DOHH2 (cell line): ENCODE results near the gene FNDC3A.
A peak's percentile ranks its signal among the peaks of the same experiment; 100 is the strongest.

ENCODE experiments used
- H3F3A ChIP-seq: fragments of 200-600 bp; sonication (generic), shearing (Covaris generic); 2 replicates; pipeline ENCODE4 v1.6.0; 2016; ENCODE audit warnings: antibody characterized with exemption, mild to moderate bottlenecking; ENCODE audit not compliant: control insufficient read depth, insufficient read depth
- H3K27ac ChIP-seq: fragments of 200-600 bp; sonication (generic); 2 replicates; pipeline ENCODE4 v1.5.1; 2014; ENCODE audit warnings: low read depth, mild to moderate bottlenecking, low read length, moderate library complexity
- H3K27me3 ChIP-seq: fragments of 200-600 bp; sonication (generic); 2 replicates; pipeline ENCODE4 v1.6.1; 2014; ENCODE audit warnings: mild to moderate bottlenecking, low read length, mixed read lengths; ENCODE audit not compliant: control insufficient read depth
- H3K36me3 ChIP-seq: fragments of 200-600 bp; sonication (generic); 2 replicates; pipeline ENCODE4 v1.6.1; 2014; ENCODE audit warnings: mild to moderate bottlenecking, low read length, moderate library complexity, mixed read lengths; ENCODE audit not compliant: control insufficient read depth
- H3K4me1 ChIP-seq: fragments of 200-600 bp; sonication (generic); 2 replicates; pipeline ENCODE4 v1.6.1; 2014; ENCODE audit warnings: mild to moderate bottlenecking, low read length, mixed read lengths; ENCODE audit not compliant: control insufficient read depth
- H3K4me2 ChIP-seq: fragments of 200-600 bp; sonication (generic); 2 replicates; pipeline ENCODE4 v1.6.0; 2014; ENCODE audit warnings: mild to moderate bottlenecking, low read length, moderate library complexity
- H3K4me3 ChIP-seq: fragments of 200-600 bp; sonication (generic); 2 replicates; pipeline ENCODE4 v1.5.1; 2014; ENCODE audit warnings: mild to moderate bottlenecking, low read length, mixed read lengths
- H3K79me2 ChIP-seq: fragments of 200-600 bp; sonication (generic); 2 replicates; pipeline ENCODE4 v1.6.1; 2014; ENCODE audit warnings: mild to moderate bottlenecking, low read length, mixed read lengths; ENCODE audit not compliant: control insufficient read depth
- H3K9me2 ChIP-seq: fragments of 200-600 bp; sonication (generic); replicated peaks from 2 replicates; pipeline ENCODE4 v1.6.1; 2014; ENCODE audit warnings: mild to moderate bottlenecking, low read length, mixed read lengths; ENCODE audit not compliant: control insufficient read depth
- H3K9me3 ChIP-seq: fragments of 200-600 bp; sonication (generic); 2 replicates; pipeline ENCODE4 v1.6.1; 2014; ENCODE audit warnings: antibody characterized with exemption, low read length, mixed read lengths; ENCODE audit not compliant: control insufficient read depth, insufficient read depth
- H4K20me1 ChIP-seq: fragments of 200-600 bp; sonication (generic); 2 replicates; pipeline ENCODE4 v1.6.0; 2014; ENCODE audit warnings: low read depth, mild to moderate bottlenecking, antibody characterized with exemption, low read length, moderate library complexity; ENCODE audit not compliant: control insufficient read depth, insufficient read depth
- EZH2phosphoT487 ChIP-seq: fragments of 200-600 bp; sonication (generic); IDR thresholded peaks from 2 replicates; pipeline ENCODE4 v1.6.1; 2017; ENCODE audit warnings: borderline replicate concordance, mild to moderate bottlenecking, antibody characterized with exemption, low read length, moderate library complexity, mixed read lengths
- TF ChIP-seq, protein P1 (sequence below): fragments of 200-600 bp; sonication (generic); IDR thresholded peaks from one replicate; pipeline ENCODE4 v1.5.1; 2014; ENCODE audit warnings: antibody characterized with exemption, mild to moderate bottlenecking, low read depth, low read length; ENCODE audit not compliant: poor library complexity, severe bottlenecking

Gene FNDC3A

DNA sequence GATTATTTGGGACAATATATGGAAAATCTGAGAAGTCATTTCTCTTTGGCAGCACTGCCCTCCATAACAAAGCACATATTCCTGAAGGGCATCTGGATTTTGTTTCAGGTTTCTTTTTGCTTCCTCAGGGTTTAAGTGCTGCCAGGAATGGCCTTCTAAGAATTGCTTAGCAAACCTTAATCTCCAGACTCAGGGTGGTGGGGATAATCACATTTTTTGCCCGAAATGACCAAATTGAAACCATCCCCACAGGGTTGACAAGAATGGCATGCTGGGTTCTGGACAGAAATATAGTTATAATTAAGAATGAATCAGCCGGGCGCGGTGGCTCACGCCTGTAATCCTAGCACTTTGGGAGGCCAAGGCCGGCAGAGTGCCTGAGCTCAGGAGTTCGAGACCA lies 265.6 kb downstream of the FNDC3A start:
- Histone ChIP-seq H3K9me2 (no peaks in the 10 kb centered on the region), H3K4me1 (peaks cover 6% of the 10 kb centered on the region), H3K4me2 (no peak overlapping the region), H3K27ac (no peak overlapping the region), H3K79me2 (no peaks in the 10 kb centered on the region), H3F3A (no peaks in the 10 kb centered on the region), H3K36me3 (no peaks in the 10 kb centered on the region), H3K9me3 (no peaks in the 10 kb centered on the region), H4K20me1 (no peaks in the 10 kb centered on the region), H3K4me3 (no peak overlapping the region), H3K27me3 (no peaks in the 10 kb centered on the region)
- TF ChIP-seq EZH2phosphoT487 = no peak
- TF ChIP-seq, protein P1, sequence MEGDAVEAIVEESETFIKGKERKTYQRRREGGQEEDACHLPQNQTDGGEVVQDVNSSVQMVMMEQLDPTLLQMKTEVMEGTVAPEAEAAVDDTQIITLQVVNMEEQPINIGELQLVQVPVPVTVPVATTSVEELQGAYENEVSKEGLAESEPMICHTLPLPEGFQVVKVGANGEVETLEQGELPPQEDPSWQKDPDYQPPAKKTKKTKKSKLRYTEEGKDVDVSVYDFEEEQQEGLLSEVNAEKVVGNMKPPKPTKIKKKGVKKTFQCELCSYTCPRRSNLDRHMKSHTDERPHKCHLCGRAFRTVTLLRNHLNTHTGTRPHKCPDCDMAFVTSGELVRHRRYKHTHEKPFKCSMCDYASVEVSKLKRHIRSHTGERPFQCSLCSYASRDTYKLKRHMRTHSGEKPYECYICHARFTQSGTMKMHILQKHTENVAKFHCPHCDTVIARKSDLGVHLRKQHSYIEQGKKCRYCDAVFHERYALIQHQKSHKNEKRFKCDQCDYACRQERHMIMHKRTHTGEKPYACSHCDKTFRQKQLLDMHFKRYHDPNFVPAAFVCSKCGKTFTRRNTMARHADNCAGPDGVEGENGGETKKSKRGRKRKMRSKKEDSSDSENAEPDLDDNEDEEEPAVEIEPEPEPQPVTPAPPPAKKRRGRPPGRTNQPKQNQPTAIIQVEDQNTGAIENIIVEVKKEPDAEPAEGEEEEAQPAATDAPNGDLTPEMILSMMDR = no peak

DNA sequence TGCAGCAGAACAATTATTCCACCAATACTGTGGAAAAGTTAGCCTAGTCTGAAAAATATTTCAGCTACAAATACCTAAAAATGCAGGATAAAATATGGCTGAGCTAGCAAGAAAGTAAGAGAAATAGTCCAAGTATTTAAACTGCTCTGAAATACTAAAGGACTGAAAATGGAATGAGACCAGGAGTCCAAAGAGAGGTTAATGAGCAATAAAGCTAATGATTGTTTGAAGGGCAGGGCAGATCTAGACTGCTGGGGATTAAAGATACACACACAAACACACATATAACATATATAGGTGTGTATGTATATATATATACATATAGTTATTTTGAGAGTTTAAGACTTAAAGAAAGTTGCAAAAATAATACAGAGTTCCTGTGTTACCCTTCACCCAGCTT lies 269.4 kb downstream of the FNDC3A start:
- no peak overlapping the region for H3K4me3 ChIP-seq
- H3K36me3 ChIP-seq = peaks cover 4% of the 10 kb centered on the region
- H3K27ac ChIP-seq = no peak overlapping the region
- peaks cover 17% of the 10 kb centered on the region for H3K4me1 ChIP-seq
- no peaks in the 10 kb centered on the region for H3F3A ChIP-seq
- H3K27me3 ChIP-seq = no peaks in the 10 kb centered on the region
- H3K4me2 ChIP-seq = no peak overlapping the region
- H3K79me2 ChIP-seq = peaks cover 14% of the 10 kb centered on the region
- TF ChIP-seq, protein P1 = no peak
- TF ChIP-seq EZH2phosphoT487 = no peak
- H3K9me2 ChIP-seq = no peaks in the 10 kb centered on the region
- no peaks in the 10 kb centered on the region for H4K20me1 ChIP-seq
- no peaks in the 10 kb centered on the region for H3K9me3 ChIP-seq

DNA sequence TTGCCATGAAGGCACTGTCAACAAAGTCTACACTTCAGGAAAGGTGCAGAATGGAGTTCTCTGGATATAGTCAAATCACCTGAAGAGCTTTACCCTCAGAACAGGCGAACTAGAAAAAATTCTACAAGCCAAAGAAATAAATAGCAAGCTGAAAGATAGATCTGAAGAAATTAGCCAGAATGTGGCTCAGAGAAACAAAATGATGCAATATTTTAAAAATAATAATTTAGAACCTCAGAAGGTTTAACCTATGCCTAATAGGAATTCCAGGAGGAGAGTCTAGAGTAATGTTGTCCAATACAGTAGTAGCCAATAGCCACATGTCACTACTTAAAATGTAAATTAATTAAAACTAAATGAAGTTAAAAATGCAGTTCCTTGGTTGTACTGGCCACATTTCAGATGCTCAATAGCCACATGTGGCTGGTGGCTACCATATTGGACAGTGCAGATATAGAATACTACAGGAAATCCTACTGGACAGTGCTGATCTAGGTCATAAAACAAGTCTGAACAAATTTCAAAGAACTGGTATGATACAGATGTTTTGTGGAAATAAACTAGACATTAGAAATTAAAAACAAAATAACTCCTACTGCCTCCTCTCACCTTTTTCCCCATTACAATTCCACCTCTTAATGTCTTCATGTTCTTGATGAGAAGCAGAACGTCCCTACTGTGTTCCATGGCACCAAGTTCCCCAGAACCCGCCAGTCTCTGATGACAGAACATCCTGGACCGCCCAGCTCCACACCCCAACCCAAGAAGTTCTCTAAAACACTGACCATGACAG lies 271.3 kb downstream of the FNDC3A start:
- H3K4me2 ChIP-seq = peak overlapping the region; percentile 96
- peaks cover 29% of the 10 kb centered on the region for H3K4me1 ChIP-seq
- no peak overlapping the region for H3K27ac ChIP-seq
- peak overlapping the region; percentile 73 for H3K4me3 ChIP-seq
- TF ChIP-seq EZH2phosphoT487 = no peak
- TF ChIP-seq, protein P1 = no peak
- peaks cover 19% of the 10 kb centered on the region for H3K79me2 ChIP-seq
- peaks cover 10% of the 10 kb centered on the region for H3K36me3 ChIP-seq
- H3K9me3 ChIP-seq = no peaks in the 10 kb centered on the region
- H3K27me3 ChIP-seq = no peaks in the 10 kb centered on the region
- no peaks in the 10 kb centered on the region for H3F3A ChIP-seq
- H4K20me1 ChIP-seq = no peaks in the 10 kb centered on the region
- no peaks in the 10 kb centered on the region for H3K9me2 ChIP-seq
